LNCAP (cell line): ENCODE results near the gene SNF8.
A peak's percentile ranks its signal among the peaks of the same experiment; 100 is the strongest.

Experiments
- CTCF ChIP-seq: fragments of 450-650 bp; IDR thresholded peaks from 2 replicates; pipeline ENCODE4 v1.5.1; 2017; ENCODE audit warnings: mild to moderate bottlenecking

SNF8 gene

GRCh38 chr17:48908853-48909394 is 35.7 kb downstream of the SNF8 start:
- TF ChIP-seq CTCF = no peak

- TF ChIP-seq CTCF = peak; percentile 44
Observed at GRCh38 chr17:48908047-48908843, 36.4 kb downstream of the SNF8 start, which contains the start of gene UBE2Z. TSS of gene UBE2Z (plus strand) at chr17:48908407. CDS start at chr17:48908504, 97 bp downstream.

- TF ChIP-seq CTCF = no peak
Observed at GRCh38 chr17:48907713-48908046, 37.0 kb downstream of the SNF8 start.

GRCh38 chr17:48905987-48906515 is 38.6 kb downstream of the SNF8 start:
- no peak for TF ChIP-seq CTCF

- no peak for TF ChIP-seq CTCF
Observed at GRCh38 chr17:48904428-48904827, 40.2 kb downstream of the SNF8 start.

- no peak for TF ChIP-seq CTCF
Observed at GRCh38 chr17:48903401-48903800, 41.2 kb downstream of the SNF8 start.

- no peak for TF ChIP-seq CTCF
Observed at GRCh38 chr17:48901241-48901640, 43.4 kb downstream of the SNF8 start.
